ENCODE measurements around the gene CPT1B.
A peak's percentile ranks its signal among the peaks of the same experiment; 100 is the strongest.

CPT1B gene

GRCh38 chr22:50569041-50569459 is 9.2 kb downstream of the CPT1B start:
- TF ChIP-seq CTCF (IDR thresholded peaks at IDR 0.05; ENCODE audit: control insufficient read depth, extremely low read depth, insufficient read depth): no peak
- DNase-seq (ENCODE audit: low read depth): no peak

GRCh38 chr22:50568626-50569025 is 9.6 kb downstream of the CPT1B start:
- H3K4me3 ChIP-seq (ENCODE audit: low read depth, low read length): no peak overlapping the region
- DNase-seq (ENCODE audit: low read depth): no peak
- no peak for TF ChIP-seq CTCF (IDR thresholded peaks at IDR 0.05; ENCODE audit: control insufficient read depth, extremely low read depth, insufficient read depth)

More at GRCh38 chr22:50569041-50569459, 9.2 kb downstream of the CPT1B start:
- H3K4me3 ChIP-seq (ENCODE audit: low read depth, low read length): no peak overlapping the region

GRCh38 chr22:50567721-50568252 is 10.4 kb downstream of the CPT1B start:
- DNase-seq (ENCODE audit: low read depth): no peak
- H3K4me3 ChIP-seq (ENCODE audit: low read depth, low read length): no peak overlapping the region
- TF ChIP-seq CTCF (IDR thresholded peaks at IDR 0.05; ENCODE audit: control insufficient read depth, extremely low read depth, insufficient read depth): no peak

GRCh38 chr22:50564289-50564688 is 13.9 kb downstream of the CPT1B start:
- no peak overlapping the region for H3K4me3 ChIP-seq (ENCODE audit: low read depth, low read length)
- TF ChIP-seq CTCF (IDR thresholded peaks at IDR 0.05; ENCODE audit: control insufficient read depth, extremely low read depth, insufficient read depth): no peak
- no peak for DNase-seq (ENCODE audit: low read depth)

- H3K4me3 ChIP-seq (ENCODE audit: low read depth, low read length): peak overlapping the region; percentile 57
- no peak for DNase-seq (ENCODE audit: low read depth)
- TF ChIP-seq CTCF (IDR thresholded peaks at IDR 0.05; ENCODE audit: control insufficient read depth, extremely low read depth, insufficient read depth): no peak
These were observed 14.6 kb downstream of the CPT1B start for GRCh38 chr22:50563413-50564160.

GRCh38 chr22:50562523-50563412 is 15.5 kb downstream of the CPT1B start, which contains the start of gene SYCE3:
TSS of gene SYCE3 (minus strand) at chr22:50562919. CDS start at chr22:50556405, 6,514 bp downstream.
- peak; percentile 80 for DNase-seq (ENCODE audit: low read depth)
- peak within 1 kb of the TSS; percentile 57 for H3K4me3 ChIP-seq (ENCODE audit: low read depth, low read length)
- peak; percentile 83 for TF ChIP-seq CTCF (IDR thresholded peaks at IDR 0.05; ENCODE audit: control insufficient read depth, extremely low read depth, insufficient read depth)

Measured in LNCaP clone FGC (cell line).